Measurements from ENCODE around the gene BCLAF1. TPM values are rescaled to one million over a fixed set of nuclear protein-coding genes. Genes with fewer than 3 reads are reported as not detected.
"Not testable (repeated sequence)": the region's sequence is repeated elsewhere in the genome, so short reads cannot be mapped to it uniquely, and the experiment has no call there.

BCLAF1 gene
- total RNA-seq, 1 donor from 2014 or later = 177 TPM

DNA sequence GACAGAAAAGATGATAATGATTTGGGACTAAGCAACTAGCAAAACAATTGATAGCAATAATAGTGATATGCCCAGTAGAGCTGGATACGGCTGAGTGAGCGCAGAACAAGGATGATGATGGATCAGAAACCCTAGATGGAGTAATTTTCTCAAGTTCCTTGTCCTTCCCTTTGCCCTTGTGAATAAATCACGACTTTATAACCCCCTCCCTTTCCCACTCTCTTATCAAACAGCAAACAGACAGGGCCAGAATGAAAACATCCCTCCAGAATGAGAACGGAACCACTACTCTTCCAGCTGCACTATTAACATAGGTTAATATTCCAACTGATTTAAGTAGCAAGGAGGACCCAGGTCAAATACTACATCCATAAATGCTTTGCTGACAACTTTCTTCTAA is 38.3 kb downstream of the BCLAF1 start:
- intact Hi-C loops (cut with micrococcal nuclease) = loop anchor here (2.0 to 10.0 kb wide), 6 partner anchors 15 to 1197 kb away; partner anchors contain the start of genes HBS1L, MAP3K5, MAP7 and MYB

DNA sequence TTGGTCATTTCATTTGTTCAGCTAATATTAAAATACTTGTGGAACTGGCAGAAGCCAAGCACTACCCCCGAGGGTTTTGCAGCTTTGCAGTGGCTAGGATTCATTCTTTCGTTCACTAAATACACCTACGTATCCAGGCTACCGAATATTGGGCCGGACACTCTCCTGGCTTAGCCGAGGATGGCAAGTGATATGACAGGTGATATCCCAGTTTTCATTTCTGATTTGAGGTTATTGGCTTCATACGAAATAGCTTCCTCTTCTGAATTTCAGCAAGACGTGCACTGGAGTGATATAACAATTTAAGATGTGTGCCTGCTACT is 39.0 kb downstream of the BCLAF1 start:
- intact Hi-C loops (cut with micrococcal nuclease) = loop anchor here (1.0 to 10.0 kb wide), 12 partner anchors 16 to 1196 kb away; partner anchors contain the start of genes BCLAF1, HBS1L, MAP3K5 and MAP7

DNA sequence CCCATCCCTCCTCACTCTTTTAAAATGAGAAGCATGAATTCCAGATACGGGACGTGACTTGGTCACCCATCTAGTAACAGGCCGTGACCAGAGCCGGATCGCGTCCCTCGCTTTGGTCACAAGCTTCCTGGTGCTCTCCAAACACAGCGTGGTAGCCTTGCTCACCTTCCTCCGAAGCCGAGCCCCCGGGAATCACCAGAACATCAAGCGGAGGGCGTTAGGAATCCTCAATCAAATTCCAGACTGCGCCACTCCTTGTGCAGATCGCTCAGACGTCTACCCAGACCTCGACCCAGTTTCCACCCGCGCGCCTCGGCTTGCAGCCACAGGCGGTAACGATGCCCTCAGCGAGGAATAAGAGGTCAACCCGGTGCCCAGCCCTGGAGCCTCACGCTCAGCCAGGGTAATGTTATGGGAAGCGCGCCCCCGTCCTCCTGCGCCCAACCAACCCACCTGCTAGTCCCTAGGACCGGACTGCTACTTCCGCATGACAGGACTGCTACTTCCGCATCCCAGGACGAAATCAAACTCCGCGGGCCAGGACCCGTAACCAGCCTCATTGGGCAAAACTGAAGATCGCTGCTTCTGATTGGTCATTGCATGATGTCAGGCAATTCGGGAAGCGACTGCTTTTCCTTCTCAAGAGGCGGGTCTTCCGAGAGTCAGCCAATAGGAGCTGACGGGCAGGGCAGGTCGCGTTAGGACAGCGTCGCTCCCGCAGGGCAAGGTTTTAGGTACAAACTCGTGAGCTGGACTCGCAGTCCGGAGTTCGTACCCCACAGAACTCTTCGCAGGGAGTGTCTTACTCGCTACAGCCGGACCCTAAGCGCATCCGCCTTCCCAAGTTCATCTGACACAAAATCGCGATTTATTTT is 39.6 kb downstream of the BCLAF1 start, which contains the start of gene MTFR2:
MTFR2 (minus strand) TSS at position 501 of the 875 bp plus-strand sequence. CDS start 1,212 bp downstream, outside the sequence.
- intact Hi-C loops (cut with micrococcal nuclease) = loop anchor here (1.0 to 10.0 kb wide), 12 partner anchors 17 to 1195 kb away; partner anchors contain the start of genes BCLAF1, HBS1L, MAP3K5 and MAP7

DNA sequence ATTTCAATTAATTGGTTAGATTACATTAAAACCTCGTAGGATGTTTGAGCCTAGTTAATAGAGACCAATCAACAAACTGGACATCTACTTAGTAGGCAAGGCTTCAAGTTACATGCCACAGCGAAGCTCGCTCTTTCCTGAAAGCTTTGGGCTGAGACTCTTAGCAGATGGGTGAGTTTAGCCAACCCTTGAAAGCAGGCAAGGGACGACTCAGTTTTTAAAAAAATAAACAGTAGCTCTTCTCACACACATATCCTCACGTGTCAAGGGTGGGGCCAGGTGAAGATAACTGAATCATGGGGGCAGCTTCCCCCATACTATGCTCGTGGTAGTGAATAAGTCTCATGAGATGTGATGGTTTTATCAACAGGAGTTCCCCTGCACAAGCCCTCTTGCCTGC is 40.3 kb downstream of the BCLAF1 start:
- intact Hi-C loops (cut with micrococcal nuclease) = no loop called here

DNA sequence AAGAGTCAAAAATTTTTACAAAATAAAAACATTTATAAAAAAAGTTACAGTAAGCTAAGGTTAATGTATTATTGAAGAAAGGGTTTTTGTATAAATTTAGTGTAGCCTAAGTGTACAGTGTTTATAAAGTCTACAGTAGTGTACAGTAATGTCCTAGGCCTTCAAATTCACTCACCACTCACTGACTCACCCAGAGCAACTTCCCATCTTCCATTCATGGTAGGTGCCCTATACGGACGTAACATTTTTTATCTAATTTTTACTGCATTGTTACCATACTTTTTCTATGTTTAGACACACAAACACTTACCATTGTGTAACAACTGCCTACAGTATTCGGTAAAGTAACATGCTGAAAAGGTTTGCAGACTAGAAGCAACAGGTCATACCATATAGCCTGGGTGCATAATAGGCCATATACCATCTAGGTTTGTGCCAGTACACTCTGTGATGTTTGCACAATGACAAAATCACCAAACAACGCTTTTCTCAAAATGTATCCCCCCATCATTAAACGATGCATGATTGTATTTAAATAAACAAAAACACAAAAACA is 45.5 kb downstream of the BCLAF1 start:
- intact Hi-C loops (cut with micrococcal nuclease) = no loop called here

DNA sequence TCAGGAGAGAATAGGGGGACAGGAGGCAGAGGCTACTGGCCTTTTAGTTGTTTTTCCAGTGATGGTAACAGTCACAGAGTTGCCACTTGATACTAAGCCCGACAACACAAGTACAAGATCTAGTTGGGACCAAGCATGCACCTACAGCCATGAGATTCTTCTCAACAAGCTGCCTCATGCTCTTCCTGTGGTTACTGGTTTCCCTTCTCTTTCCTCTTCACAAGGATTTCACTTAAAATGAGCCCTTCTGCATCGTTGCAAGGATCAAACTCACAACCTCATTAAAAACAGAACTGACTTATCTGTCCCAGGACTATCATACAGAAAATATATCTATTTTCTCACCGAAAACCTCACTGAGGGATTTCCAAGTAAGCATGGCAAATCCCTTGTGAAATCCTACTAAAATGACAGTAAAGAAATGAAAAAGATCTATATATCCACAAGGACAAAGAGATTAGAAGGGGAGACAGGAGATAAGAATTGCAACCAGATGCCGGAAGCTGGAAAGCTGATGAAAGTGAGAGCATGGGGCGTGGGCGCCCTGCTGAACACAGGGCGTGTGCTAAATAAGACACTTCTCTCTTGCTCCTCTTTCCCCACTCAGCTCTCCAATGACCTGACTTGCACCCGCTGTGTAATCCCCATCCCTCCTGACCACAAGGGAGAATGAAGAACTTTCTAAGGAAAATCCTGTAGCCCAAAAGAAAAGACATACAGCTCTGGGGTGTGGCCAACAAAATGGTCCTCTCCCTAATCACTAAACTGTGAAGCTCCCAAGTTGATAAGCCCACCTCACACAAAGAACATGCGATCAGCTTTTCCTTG is 53.0 kb downstream of the BCLAF1 start:
- intact Hi-C loops (cut with micrococcal nuclease) = no loop called here

DNA sequence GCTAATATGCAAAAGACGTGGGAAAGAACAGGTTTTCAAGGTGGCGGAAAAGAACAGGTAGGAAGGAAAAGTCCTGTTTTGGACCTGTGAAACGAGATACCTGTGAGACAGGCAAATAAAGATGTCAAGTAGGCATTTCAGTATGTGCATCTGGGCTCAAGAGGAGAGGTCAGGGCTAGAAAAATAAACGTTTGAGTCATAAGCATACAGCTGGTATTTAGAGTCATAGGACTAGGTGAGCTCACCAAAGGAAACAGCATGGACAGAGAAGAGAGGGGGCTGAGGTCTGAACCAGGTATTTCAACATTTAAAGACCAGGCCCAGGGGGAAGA is 54.4 kb downstream of the BCLAF1 start:
- intact Hi-C loops (cut with micrococcal nuclease) = no loop called here

DNA sequence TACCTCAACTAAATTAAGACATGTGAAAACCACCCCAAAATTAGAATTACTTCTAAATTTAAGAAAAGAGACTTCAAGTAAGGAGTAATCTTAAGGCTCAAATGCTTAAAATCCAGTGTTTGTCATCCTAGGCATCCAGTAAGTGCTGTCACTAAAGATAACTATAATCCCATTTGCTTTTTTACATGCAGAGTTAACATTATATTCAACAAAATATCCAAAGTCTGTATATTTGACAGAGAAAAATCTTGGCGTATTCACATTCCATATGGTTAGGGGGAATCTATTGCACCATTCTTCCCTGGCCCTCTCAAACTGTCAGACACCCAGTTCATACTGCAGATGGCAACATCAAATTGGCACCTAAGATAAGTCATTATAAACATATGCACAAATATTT is 56.9 kb downstream of the BCLAF1 start:
- intact Hi-C loops (cut with micrococcal nuclease) = no loop called here

DNA sequence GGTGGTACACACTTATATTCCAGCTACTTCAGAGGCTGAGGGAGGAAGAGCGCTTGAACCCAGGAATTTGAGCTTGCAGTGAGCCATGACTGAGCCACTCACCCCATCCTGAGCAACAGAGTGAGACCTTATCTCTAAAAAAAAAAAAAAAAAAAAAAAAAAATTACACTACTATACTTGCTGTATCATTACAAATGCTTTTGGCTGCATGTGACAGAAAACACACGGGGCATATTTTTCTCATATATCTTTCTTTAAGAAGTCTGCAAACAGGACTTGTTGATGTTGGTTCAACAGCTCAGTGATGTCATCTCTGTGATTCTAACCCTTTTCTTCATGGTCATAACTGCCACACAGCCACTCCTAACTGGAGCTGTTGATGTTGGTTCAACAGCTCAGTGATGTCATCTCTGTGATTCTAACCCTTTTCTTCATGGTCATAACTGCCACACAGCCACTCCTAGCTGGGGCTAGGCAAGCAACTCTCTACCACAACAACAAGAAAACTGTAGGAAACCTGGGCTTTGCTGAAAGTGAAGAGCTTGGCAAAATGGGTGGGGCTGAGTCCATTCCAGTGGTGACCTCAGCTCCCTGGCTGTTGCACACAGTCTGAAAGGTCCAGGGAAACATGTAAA is 59.3 kb downstream of the BCLAF1 start:
- intact Hi-C loops (cut with micrococcal nuclease) = no loop called here

DNA sequence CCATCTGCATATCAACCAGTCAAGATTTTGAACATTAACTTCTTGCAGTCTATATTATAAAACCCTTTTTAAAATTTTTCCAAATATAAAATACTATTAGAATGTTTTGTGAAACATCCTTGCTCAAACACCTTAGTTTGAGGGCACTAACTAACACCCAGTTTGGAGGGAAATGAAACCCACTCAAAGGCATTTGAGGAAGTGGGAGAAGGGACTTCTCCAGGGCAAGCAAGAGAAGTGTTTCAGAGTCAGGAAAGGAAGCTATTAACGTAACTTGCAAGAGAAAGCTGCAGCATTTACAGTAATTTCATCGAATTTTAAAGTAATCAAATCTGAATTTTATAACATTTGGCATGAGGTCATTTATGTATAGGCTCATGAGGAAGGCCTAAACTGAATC is 60.8 kb downstream of the BCLAF1 start:
- intact Hi-C loops (cut with micrococcal nuclease) = no loop called here

DNA sequence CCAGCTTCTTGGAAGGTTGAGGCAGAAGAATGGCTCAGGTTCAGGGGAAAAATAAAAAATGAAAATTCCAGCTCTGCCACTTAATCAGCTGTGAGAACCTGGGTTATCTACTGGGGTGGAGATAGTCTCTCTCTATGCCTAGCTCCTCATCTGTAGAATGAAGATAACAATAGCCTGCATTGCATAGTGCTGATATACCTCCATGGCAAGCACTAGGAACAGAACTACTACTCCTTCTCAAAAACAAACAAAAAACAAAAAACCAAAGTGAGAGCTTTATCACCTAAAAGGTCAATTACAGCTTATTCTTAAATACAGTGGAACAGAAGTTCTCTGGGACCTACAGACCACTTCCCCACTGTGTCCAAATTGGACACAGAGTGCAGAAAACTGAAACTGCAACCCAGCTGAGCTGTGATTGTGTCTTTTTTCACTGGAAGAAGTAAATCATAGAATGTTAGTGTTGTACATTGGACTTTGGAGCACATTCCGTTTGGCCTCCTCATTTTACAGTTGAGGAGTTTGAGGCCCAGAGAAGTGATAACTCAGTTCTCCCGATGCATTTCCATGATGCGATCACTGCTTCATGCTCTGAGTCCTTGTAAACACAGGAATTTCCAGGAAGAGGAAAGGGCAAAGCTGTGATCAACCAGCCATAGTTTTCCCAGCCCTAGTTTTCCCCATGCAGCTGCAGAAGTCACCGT is 62.8 kb downstream of the BCLAF1 start:
- intact Hi-C loops (cut with micrococcal nuclease) = loop anchor here (1.0 kb wide), 8 partner anchors 23 to 776 kb away; partner anchors contain the start of gene MTFR2

DNA sequence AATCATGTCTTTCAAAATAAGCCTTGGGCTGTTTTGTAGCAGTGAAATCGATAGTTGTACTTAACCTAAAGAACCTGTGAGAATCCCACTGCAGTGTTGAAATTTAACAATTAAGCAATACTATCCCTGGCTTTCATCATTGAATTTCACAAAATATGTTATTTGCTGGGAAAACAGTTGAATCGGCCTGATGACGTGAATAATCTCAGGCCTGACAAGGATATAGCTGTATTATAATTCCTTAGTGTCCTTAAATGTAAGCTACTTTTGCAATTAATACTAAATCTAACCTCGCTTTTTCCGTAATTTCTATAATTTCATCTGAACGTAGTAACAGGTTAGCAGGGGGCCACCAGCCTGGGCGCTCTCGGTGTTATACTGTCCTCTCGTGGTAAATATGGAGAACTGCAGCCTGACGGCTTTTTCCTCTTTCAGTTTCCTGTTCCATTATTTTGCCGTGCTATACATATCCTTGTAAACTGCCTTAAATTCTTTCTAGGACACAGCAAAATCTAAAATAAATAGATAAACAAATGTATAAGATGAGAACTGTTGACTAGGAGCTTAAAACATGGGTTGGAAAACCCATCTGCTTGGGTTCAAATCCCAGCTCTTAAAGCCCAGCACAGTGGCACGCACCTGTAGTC is 63.5 kb downstream of the BCLAF1 start:
- intact Hi-C loops (cut with micrococcal nuclease) = loop anchor here (1.0 kb wide), 8 partner anchors 24 to 775 kb away; partner anchors contain the start of gene MTFR2

DNA sequence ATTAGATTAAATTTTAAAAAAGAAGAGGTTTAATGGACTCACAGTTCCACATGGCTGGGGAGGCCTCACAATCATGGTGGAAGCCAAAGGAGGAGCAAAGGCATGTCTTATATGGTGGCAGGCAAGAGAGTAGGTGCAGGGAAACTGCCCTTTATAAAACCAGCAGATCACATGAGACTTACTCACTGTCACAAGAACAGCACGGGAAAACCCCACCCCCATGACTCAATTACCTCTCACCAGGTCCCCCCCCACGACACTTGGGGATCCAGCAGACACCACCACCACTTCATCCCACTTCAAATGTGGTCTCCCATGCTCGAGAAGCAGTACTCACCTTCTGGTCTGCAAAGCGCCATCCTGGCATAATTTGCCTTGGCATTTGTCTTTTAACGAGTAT is 64.2 kb downstream of the BCLAF1 start:
- intact Hi-C loops (cut with micrococcal nuclease) = no loop called here

DNA sequence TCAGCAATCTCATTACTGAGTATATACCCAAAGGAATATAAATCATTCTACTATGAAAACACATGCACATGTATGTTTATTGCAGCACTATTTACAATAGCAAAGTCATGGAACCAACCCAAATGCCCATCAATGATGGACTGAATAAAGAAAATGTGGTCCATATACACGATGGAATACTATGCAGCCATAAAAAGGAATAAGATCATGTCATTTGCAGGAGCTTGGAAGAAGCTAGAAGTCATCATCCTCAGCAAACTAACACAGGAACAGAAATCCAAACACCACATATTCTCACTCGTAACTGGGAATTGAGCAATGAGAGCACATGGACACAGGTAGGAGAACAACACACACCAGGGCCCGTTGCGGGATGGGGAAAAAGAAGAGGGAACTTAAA is 64.7 kb downstream of the BCLAF1 start:
- intact Hi-C loops (cut with micrococcal nuclease) = not testable (repeated sequence)

DNA sequence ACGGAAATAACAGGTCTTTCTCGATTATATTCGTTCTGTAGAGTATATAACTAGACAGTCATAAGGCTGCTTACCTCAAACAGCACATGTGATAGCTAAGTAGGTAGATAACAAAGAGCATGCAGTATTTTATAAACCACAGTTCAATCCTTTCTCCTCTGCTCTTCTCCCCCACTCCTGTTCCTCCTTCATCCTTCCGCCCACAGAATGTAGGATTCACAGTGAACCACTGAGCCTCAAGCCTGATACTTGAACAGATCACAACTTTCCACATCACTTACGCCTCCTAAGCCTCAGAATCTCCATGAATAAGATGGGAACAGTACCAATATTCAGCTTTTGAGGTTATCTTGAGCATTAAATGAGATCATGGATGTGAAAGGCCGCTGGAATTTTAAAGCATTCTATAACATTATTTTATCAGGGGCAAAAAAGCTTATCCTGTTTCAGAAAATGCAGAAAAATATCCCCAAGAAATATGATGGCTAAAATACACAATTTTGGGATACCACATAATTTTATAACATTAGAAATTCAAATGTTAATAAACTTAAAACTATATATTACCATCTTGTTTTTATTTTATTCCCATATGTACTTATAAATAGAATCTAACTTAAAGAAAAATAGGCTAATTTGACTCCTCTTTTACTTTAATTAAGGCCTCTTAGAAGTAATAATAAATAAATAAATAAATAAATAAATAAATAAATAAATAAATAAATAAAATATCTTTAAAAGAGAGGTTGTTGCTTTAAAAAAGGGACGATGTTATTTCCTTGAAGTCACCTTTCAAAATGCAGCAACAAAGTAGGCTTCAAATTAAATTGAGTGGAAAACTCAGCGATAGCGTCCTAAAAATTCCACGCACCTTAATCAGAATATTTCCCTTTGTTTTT is 72.9 kb downstream of the BCLAF1 start:
- intact Hi-C loops (cut with micrococcal nuclease) = no loop called here

DNA sequence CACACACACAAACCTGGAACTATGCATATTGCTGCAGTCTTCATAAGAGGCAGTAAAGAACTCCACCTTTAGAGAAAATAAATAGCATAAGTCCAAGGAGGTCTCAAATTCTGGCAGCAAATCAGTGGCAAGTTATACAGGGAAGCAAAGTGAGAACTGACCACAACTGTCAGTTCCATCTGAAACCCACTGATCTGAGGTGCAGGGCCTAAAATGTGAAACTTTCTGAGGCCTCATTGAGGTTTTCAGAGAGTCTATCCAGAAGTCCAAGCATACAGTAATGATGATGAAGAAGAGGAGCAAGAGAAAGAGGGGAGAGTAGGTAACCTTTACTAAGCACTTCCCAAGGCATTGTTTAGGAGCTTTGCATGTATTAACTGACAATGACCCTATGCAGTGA is 75.8 kb downstream of the BCLAF1 start:
- intact Hi-C loops (cut with micrococcal nuclease) = no loop called here

DNA sequence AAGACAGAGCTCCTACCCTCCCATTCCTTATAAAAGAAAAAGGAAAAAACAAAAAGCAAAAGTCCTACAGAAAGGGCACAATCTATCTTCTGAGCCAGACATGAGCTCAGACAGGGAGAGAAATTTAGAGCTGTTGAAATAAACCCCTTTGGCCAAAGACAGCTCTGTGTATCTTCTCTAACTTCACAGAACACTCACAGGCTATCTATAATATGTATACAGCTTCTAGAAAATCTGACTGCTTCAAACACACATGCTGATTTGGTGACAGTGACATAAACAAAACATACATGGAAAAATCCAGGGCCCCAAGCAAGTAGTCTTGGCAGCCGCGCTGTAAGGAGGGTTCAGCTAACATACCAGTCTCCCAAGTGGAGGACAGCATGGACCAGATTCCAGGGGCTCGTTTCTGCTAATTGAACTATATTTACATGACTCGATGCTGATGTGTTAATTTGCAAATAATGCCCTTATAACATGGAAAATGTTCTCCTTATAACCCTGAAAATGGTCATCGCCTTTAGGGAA is 76.6 kb downstream of the BCLAF1 start:
- intact Hi-C loops (cut with micrococcal nuclease) = no loop called here

DNA sequence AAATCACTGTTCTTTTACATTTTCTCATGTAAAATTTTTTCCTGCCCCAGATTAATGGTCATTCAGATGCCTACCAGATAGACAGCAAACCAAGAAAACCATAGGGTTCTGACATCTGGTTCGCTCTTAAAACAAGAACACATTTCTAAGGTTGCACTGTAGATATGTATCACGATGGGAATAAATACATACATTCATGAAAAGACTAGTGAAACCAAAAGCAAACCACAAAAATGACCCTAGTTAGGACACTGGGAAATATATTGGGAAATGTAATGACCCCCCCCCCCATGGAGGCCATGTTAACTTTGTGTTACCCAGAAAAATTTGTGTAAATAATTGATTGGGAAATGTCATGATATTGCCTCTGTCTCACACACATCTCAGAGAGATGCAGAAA is 77.0 kb downstream of the BCLAF1 start:
- intact Hi-C loops (cut with micrococcal nuclease) = no loop called here

All from T-helper 1 cell treated with Interleukin-12 subunit alpha and Interleukin-12 subunit beta and Interleukin-4 antibody, amounts not matched to agents 30 ng/mL and 1 ng/mL, for 36 hours (primary cell).